ENCODE results near the gene CDH23.

Gene CDH23

GRCh38 chr10:71622154-71622526 lies 225.4 kb downstream of the CDH23 start:
- peak; percentile 81 for DNase-seq (ENCODE audit: low read depth)
- no peak overlapping the region for H3K4me3 ChIP-seq (ENCODE audit: low read length)
- TF ChIP-seq CTCF (conservative IDR thresholded peaks at IDR 0.05; ENCODE audit: low read depth, low read length), result no peak

- TF ChIP-seq CTCF (conservative IDR thresholded peaks at IDR 0.05; ENCODE audit: low read depth, low read length), result no peak
- DNase-seq (ENCODE audit: low read depth), result no peak
- H3K4me3 ChIP-seq (ENCODE audit: low read length), result no peak overlapping the region
Measured at GRCh38 chr10:71622616-71623015, 225.9 kb downstream of the CDH23 start.

GRCh38 chr10:71623098-71623985 lies 226.6 kb downstream of the CDH23 start:
- no peak for DNase-seq (ENCODE audit: low read depth)
- no peak overlapping the region for H3K4me3 ChIP-seq (ENCODE audit: low read length)
- TF ChIP-seq CTCF (conservative IDR thresholded peaks at IDR 0.05; ENCODE audit: low read depth, low read length), result peak; percentile 48

GRCh38 chr10:71623986-71624291 lies 227.2 kb downstream of the CDH23 start:
- no peak for TF ChIP-seq CTCF (conservative IDR thresholded peaks at IDR 0.05; ENCODE audit: low read depth, low read length)
- H3K4me3 ChIP-seq (ENCODE audit: low read length), result no peak overlapping the region

GRCh38 chr10:71625445-71626175 lies 228.9 kb downstream of the CDH23 start:
- no peak for TF ChIP-seq CTCF (conservative IDR thresholded peaks at IDR 0.05; ENCODE audit: low read depth, low read length)

More at GRCh38 chr10:71623986-71624291, 227.2 kb downstream of the CDH23 start:
- no peak for DNase-seq (ENCODE audit: low read depth)

GRCh38 chr10:71627230-71627939 lies 230.7 kb downstream of the CDH23 start:
- no peak for DNase-seq (ENCODE audit: low read depth)
- H3K4me3 ChIP-seq (ENCODE audit: low read length), result no peak overlapping the region
- no peak for TF ChIP-seq CTCF (conservative IDR thresholded peaks at IDR 0.05; ENCODE audit: low read depth, low read length)

More at GRCh38 chr10:71625445-71626175, 228.9 kb downstream of the CDH23 start:
- no peak overlapping the region for H3K4me3 ChIP-seq (ENCODE audit: low read length)
- no peak for DNase-seq (ENCODE audit: low read depth)

All from retinal pigment epithelial cell (primary cell).